Fibroblast of skin of scalp (primary cell): Measurements from ENCODE around the gene AP2B1.
"Not testable (repeated sequence)": the region's sequence is repeated elsewhere in the genome, so short reads cannot be mapped to it uniquely, and the experiment has no call there.

Source experiments
- DNase-seq: peaks from one replicate; pipeline ENCODE4 v3.0.0-alpha.2; 2013

Gene AP2B1

GRCh38 chr17:35703308-35703707 lies 116.2 kb downstream of the AP2B1 start:
- not testable (repeated sequence) for DNase-seq

GRCh38 chr17:35705230-35705629 lies 118.1 kb downstream of the AP2B1 start:
- DNase-seq = no peak

- no peak for DNase-seq
Measured at GRCh38 chr17:35705705-35706104, 118.6 kb downstream of the AP2B1 start.

GRCh38 chr17:35708149-35708548 lies 121.0 kb downstream of the AP2B1 start:
- no peak for DNase-seq

- DNase-seq = no peak
Measured at GRCh38 chr17:35708951-35709350, 121.8 kb downstream of the AP2B1 start.

- DNase-seq = peak; percentile 77
Measured at GRCh38 chr17:35709874-35710273, 122.8 kb downstream of the AP2B1 start.

GRCh38 chr17:35710950-35711349 lies 123.8 kb downstream of the AP2B1 start:
- no peak for DNase-seq

- peak; percentile 86 for DNase-seq
Measured at GRCh38 chr17:35713069-35713728, 126.1 kb downstream of the AP2B1 start.

- no peak for DNase-seq
Measured at GRCh38 chr17:35714988-35715387, 127.9 kb downstream of the AP2B1 start.

GRCh38 chr17:35715416-35715815 lies 128.3 kb downstream of the AP2B1 start:
- no peak for DNase-seq

GRCh38 chr17:35716173-35716572 lies 129.1 kb downstream of the AP2B1 start:
- no peak for DNase-seq

- DNase-seq = no peak
Measured at GRCh38 chr17:35716897-35717465, 129.9 kb downstream of the AP2B1 start.

- DNase-seq = no peak
Measured at GRCh38 chr17:35717475-35717874, 130.4 kb downstream of the AP2B1 start.

- no peak for DNase-seq
Measured at GRCh38 chr17:35723735-35724134, 136.6 kb downstream of the AP2B1 start.

- DNase-seq = no peak
Measured at GRCh38 chr17:35725058-35725457, 137.9 kb downstream of the AP2B1 start.

- DNase-seq = no peak
Measured at GRCh38 chr17:35725802-35726126, 138.6 kb downstream of the AP2B1 start.

- DNase-seq = peak; percentile 98
Measured at GRCh38 chr17:35726127-35726952, 139.2 kb downstream of the AP2B1 start.

- no peak for DNase-seq
Measured at GRCh38 chr17:35726953-35727460, 139.9 kb downstream of the AP2B1 start.

- no peak for DNase-seq
Measured at GRCh38 chr17:35727635-35728034, 140.5 kb downstream of the AP2B1 start.

- no peak for DNase-seq
Measured at GRCh38 chr17:35728551-35728950, 141.4 kb downstream of the AP2B1 start.

GRCh38 chr17:35729405-35729833 lies 142.3 kb downstream of the AP2B1 start:
- peak; percentile 20 for DNase-seq

GRCh38 chr17:35730400-35731005 lies 143.4 kb downstream of the AP2B1 start:
- no peak for DNase-seq

- peak; percentile 43 for DNase-seq
Measured at GRCh38 chr17:35731239-35731916, 144.3 kb downstream of the AP2B1 start, which contains the start of gene RASL10B. TSS of gene RASL10B (plus strand) at chr17:35731639. CDS start at chr17:35735185, 3,546 bp downstream.
